MM.1S (cell line): ENCODE measurements around the gene BTBD16.
A peak's percentile ranks its signal among the peaks of the same experiment; 100 is the strongest.

Experiments
- DNase-seq: peaks from one replicate; pipeline ENCODE4 v3.0.0-alpha.2; 2015
- H2AFZ ChIP-seq: fragments of 300-600 bp; sonication (generic); 2 replicates; pipeline ENCODE4 v1.6.0; 2016; ENCODE audit warnings: antibody characterized with exemption, low read length
- H3F3A ChIP-seq: fragments of 300-600 bp; sonication (generic); 2 replicates; pipeline ENCODE4 v1.6.1; 2016; ENCODE audit warnings: mild to moderate bottlenecking, antibody characterized with exemption, low read length, moderate library complexity, mixed read lengths; ENCODE audit not compliant: insufficient read depth
- H3K27ac ChIP-seq: fragments of 300-600 bp; sonication (generic); 2 replicates; pipeline ENCODE4 v1.5.1; 2016; ENCODE audit warnings: mild to moderate bottlenecking, low read length
- H3K27me3 ChIP-seq: fragments of 300-600 bp; sonication (generic); replicated peaks from 2 replicates; pipeline ENCODE4 v1.6.0; 2016; ENCODE audit warnings: low read length; ENCODE audit not compliant: insufficient read depth
- H3K36me3 ChIP-seq: fragments of 300-600 bp; sonication (generic); replicated peaks from 2 replicates; pipeline ENCODE4 v1.6.1; 2016; ENCODE audit warnings: mild to moderate bottlenecking, low read length, mixed read lengths; ENCODE audit not compliant: insufficient read depth
- H3K4me1 ChIP-seq: fragments of 300-600 bp; sonication (generic); 2 replicates; pipeline ENCODE4 v1.6.1; 2016; ENCODE audit warnings: low read length, mixed read lengths
- H3K4me2 ChIP-seq: fragments of 300-600 bp; sonication (generic); 2 replicates; pipeline ENCODE4 v1.6.0; 2016; ENCODE audit warnings: low read depth, low read length
- H3K4me3 ChIP-seq: fragments of 300-600 bp; sonication (generic); 2 replicates; pipeline ENCODE4 v1.5.1; 2016; ENCODE audit warnings: low read length, mixed read lengths
- H3K79me2 ChIP-seq: fragments of 300-600 bp; sonication (generic); 2 replicates; pipeline ENCODE4 v1.6.1; 2016; ENCODE audit warnings: mixed run types, low read length, mixed read lengths
- H3K9ac ChIP-seq: fragments of 300-600 bp; sonication (generic); 2 replicates; pipeline ENCODE4 v1.6.1; 2016; ENCODE audit warnings: low read length, mixed read lengths
- H3K9me2 ChIP-seq: fragments of 300-600 bp; sonication (generic); replicated peaks from 2 replicates; pipeline ENCODE4 v1.6.1; 2016; ENCODE audit warnings: mild to moderate bottlenecking, low read length, mixed read lengths; ENCODE audit not compliant: insufficient read depth
- H3K9me3 ChIP-seq: fragments of 300-600 bp; sonication (generic); replicated peaks from 2 replicates; pipeline ENCODE4 v1.6.1; 2016; ENCODE audit warnings: mild to moderate bottlenecking, low read length, mixed read lengths; ENCODE audit not compliant: insufficient read depth
- H4K20me1 ChIP-seq: fragments of 300-600 bp; sonication (generic); 2 replicates; pipeline ENCODE4 v1.6.1; 2016; ENCODE audit warnings: mild to moderate bottlenecking, low read length, moderate library complexity, mixed read lengths; ENCODE audit not compliant: insufficient read depth
- EZH2 ChIP-seq: fragments of 300-600 bp; sonication (generic); optimal IDR thresholded peaks from 2 replicates; pipeline ENCODE3; 2017; ENCODE audit warnings: low read depth, mild to moderate bottlenecking, antibody characterized with exemption, low read length, mixed read lengths
- EZH2phosphoT487 ChIP-seq: fragments of 300-600 bp; sonication (generic); IDR thresholded peaks from 2 replicates; pipeline ENCODE4 v1.6.1; 2018; ENCODE audit warnings: antibody characterized with exemption, low read length
- TF ChIP-seq, protein P1 (sequence below): fragments of 300-600 bp; sonication (generic); IDR thresholded peaks from 2 replicates; pipeline ENCODE4 v1.5.1; 2016; ENCODE audit warnings: antibody characterized with exemption, low read length, mixed read lengths

Gene BTBD16

DNA sequence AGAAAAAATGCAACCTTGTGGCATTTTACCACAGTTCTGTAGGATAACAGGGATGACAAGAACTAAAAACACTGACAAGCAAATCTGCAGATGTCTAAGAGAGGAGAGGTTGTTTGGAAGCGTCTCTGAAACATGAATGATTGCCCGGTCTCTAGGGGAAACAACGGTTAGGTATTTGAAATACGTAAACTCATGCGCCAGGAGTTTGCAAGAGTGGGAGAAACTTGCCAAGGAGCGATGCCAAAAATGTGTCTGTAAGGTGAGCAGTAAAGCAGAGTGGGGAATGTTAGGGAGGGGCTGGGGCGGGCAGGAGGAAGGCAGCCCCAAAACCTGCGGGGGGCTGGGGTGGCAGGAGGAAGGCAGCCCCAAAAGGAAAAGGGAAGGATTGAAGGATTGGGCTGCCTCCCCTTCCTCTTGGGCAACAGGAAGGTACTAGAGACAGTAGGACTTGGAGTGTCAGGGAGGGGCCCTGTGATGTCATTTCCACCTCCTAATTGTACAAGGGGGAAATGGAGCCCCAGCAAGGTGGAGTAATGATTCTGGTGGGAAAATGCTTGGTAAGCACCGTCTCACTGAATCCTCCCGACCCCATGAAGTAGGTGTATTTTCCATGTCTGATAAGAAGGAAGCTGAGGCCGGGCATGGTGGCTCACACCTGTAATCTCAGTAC is 70.2 kb downstream of the BTBD16 start:
- H4K20me1 ChIP-seq: no peaks in the 10 kb centered on the region
- H3K79me2 ChIP-seq: no peaks in the 10 kb centered on the region
- H3K4me1 ChIP-seq: no peaks in the 10 kb centered on the region
- no peak for DNase-seq
- no peaks in the 10 kb centered on the region for H3K9me3 ChIP-seq
- TF ChIP-seq EZH2phosphoT487 (no peak), EZH2 (no peak)
- no peaks in the 10 kb centered on the region for H3K36me3 ChIP-seq
- H2AFZ ChIP-seq: no peak overlapping the region
- H3K4me2 ChIP-seq: no peak overlapping the region
- no peaks in the 10 kb centered on the region for H3K9me2 ChIP-seq
- no peak overlapping the region for H3K4me3 ChIP-seq
- no peak overlapping the region for H3K9ac ChIP-seq
- no peaks in the 10 kb centered on the region for H3F3A ChIP-seq
- 0 out of 2 replicates have a peak, but pooled peaks cover 3% of the 10 kb centered on the region for H3K27me3 ChIP-seq
- H3K27ac ChIP-seq: no peak overlapping the region

GRCh38 chr10:122342293-122343134 is 71.4 kb downstream of the BTBD16 start:
- no peaks in the 10 kb centered on the region for H3K9me3 ChIP-seq
- no peaks in the 10 kb centered on the region for H3K9me2 ChIP-seq
- H3K4me3 ChIP-seq: no peak overlapping the region
- no peak overlapping the region for H3K27ac ChIP-seq
- H3K79me2 ChIP-seq: no peaks in the 10 kb centered on the region
- no peak overlapping the region for H2AFZ ChIP-seq
- no peaks in the 10 kb centered on the region for H3F3A ChIP-seq
- no peak overlapping the region for H3K9ac ChIP-seq
- H4K20me1 ChIP-seq: no peaks in the 10 kb centered on the region
- 0 out of 2 replicates have a peak, but pooled peaks cover 3% of the 10 kb centered on the region for H3K27me3 ChIP-seq
- H3K4me1 ChIP-seq: no peaks in the 10 kb centered on the region
- H3K4me2 ChIP-seq: no peak overlapping the region
- no peaks in the 10 kb centered on the region for H3K36me3 ChIP-seq
- TF ChIP-seq EZH2phosphoT487 (no peak), EZH2 (no peak)
- TF ChIP-seq, protein P1, sequence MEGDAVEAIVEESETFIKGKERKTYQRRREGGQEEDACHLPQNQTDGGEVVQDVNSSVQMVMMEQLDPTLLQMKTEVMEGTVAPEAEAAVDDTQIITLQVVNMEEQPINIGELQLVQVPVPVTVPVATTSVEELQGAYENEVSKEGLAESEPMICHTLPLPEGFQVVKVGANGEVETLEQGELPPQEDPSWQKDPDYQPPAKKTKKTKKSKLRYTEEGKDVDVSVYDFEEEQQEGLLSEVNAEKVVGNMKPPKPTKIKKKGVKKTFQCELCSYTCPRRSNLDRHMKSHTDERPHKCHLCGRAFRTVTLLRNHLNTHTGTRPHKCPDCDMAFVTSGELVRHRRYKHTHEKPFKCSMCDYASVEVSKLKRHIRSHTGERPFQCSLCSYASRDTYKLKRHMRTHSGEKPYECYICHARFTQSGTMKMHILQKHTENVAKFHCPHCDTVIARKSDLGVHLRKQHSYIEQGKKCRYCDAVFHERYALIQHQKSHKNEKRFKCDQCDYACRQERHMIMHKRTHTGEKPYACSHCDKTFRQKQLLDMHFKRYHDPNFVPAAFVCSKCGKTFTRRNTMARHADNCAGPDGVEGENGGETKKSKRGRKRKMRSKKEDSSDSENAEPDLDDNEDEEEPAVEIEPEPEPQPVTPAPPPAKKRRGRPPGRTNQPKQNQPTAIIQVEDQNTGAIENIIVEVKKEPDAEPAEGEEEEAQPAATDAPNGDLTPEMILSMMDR: peak; percentile 49
- no peak for DNase-seq

DNA sequence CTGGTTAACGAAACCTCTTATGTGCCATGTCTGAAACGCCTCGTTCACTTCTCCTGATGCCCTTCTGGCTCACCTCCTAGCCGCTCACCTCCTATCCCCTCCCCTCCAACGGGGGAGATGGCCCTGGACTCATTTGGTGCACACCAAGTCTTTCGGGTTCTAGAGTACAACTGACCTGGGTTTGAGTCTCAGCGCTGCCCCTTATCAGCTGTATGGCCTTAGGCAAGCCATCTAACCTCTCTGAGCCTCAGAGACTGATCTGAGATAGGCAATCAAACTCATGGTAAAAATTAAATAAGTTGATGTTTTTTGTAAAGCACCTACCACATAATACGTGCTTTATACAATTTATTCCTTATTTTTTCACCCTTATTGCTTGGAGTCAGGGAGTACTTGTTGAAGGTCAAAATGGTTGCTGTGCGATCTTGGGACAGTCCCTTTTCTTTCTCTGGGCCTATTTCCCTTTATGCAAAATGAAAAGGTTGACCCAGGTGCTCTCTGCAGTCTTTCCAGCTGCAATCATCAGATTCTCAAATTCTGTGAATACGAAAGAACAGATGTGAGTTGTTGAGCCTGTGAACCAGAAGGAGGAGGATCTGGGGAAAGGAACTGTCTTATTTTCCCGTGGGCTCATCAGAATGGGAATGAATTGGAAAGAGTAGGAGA is 72.2 kb downstream of the BTBD16 start:
- Histone ChIP-seq H3K36me3 (no peaks in the 10 kb centered on the region), H3K4me1 (no peaks in the 10 kb centered on the region), H3K9me2 (no peaks in the 10 kb centered on the region), H2AFZ (no peak overlapping the region), H3K4me2 (no peak overlapping the region), H3K27ac (no peak overlapping the region), H3F3A (no peaks in the 10 kb centered on the region), H3K4me3 (no peak overlapping the region), H3K9ac (no peak overlapping the region), H3K9me3 (no peaks in the 10 kb centered on the region), H4K20me1 (no peaks in the 10 kb centered on the region), H3K79me2 (no peaks in the 10 kb centered on the region), H3K27me3 (0 out of 2 replicates have a peak, but pooled peaks cover 3% of the 10 kb centered on the region)
- no peak for DNase-seq
- TF ChIP-seq EZH2phosphoT487 (no peak), EZH2 (no peak)
- TF ChIP-seq, protein P1: no peak
